Pancreas (tissue), 10 donors: ENCODE data around the gene MPP7. TPM values are rescaled to one million over a fixed set of nuclear protein-coding genes. Genes with fewer than 3 reads are reported as not detected.
A peak's percentile ranks its signal among the peaks of the same experiment; 100 is the strongest.
"Not testable (repeated sequence)": the region's sequence is repeated elsewhere in the genome, so short reads cannot be mapped to it uniquely, and the experiment has no call there.

Experiments used
- ATAC-seq, 4 donors: fragments of 200-7000 bp; cut with Tn5 transposase; one replicate each; pipeline versions ENCODE4 v1.8.0 to v1.9.1; 2020; ENCODE audit warnings: mild to moderate bottlenecking in 4 of 4, moderate library complexity in 4 of 4
- DNase-seq, 6 donors: peaks; one replicate each; pipeline ENCODE4 v3.0.0-alpha.2; 2020
- FAIRE-seq: peaks from 2 replicates; lab custom pipeline; 2012; peaks lifted over from hg19 to GRCh38; lab: Jason Lieb, UNC
- H3K27ac ChIP-seq, 4 donors: fragments of 200-600 bp; sonication (generic); 1 replicate in 3 of 4; 2 replicates in 1 of 4; pipeline versions ENCODE4 v1.5.0 to v1.8.0; 2020
- H3K27me3 ChIP-seq, 4 donors: fragments of 200-600 bp; one replicate each; pipeline ENCODE4 v1.8.0; 2021
- H3K36me3 ChIP-seq, 3 donors: fragments of 200-600 bp; sonication (generic) in 1 of 3; one replicate each; pipeline versions ENCODE4 v1.5.0 to v1.8.0; 2020 to 2021
- H3K4me1 ChIP-seq, 3 donors: fragments of 200-600 bp; one replicate each; pipeline ENCODE4 v1.8.0; 2021
- H3K4me3 ChIP-seq, 4 donors: fragments of 200-600 bp; sonication (generic) in 2 of 4; one replicate each; pipeline versions ENCODE4 v1.5.0 to v1.8.0; 2020 to 2021
- H3K9me3 ChIP-seq, 4 donors: fragments of 200-600 bp; one replicate each; pipeline ENCODE4 v1.8.0; 2021
- WGBS, 2 donors: extraction: QIAGEN DNeasy Blood & Tissue Kit; methylation state at CpG; one replicate each; pipeline ENCODE4 v1.1.7; 2013; 5-methylcytosine and 5-hydroxymethylcytosine counted together
- intact Hi-C, 3 donors: fragments of 100-400 bp; cut with DNase I; formaldehyde crosslinking; loops; one replicate each; pipeline versions ENCODE4 v1.11.1 to v1.14.2; 2022
- polyA plus RNA-seq, 2 donors: library from polyadenylated mRNA; stranded (reverse); fragments of 200-250 nt; gene quantifications; one replicate each; pipeline ENCODE4 v1.2.3, GENCODE V29; 2013
- total RNA-seq, 6 donors: library from RNA; stranded (reverse); fragmentation: NEBNext Ultra II Directional in 4 of 6; extraction: Animal tissue kit (Norgen Biotek cat#: 25700) in 4 of 6; gene quantifications; one replicate each; pipeline versions ENCODE4 v1.2.1 to v1.2.4, GENCODE V29; 2021 to 2023
- TF ChIP-seq, protein P1 (sequence below), 4 donors: fragments of 200-600 bp; sonication (generic) in 3 of 4; IDR thresholded peaks; one replicate each; pipeline versions ENCODE4 v1.5.0 to v1.8.0; 2021; ENCODE audit warnings: antibody characterized with exemption in 4 of 4
- donor health status: healthy with polysubstance abuse.
- donor health status: DM: no; HTN: no; CAD: no; lungs with moderate emphysema.
- donor health status: DM: no; HTN: no; CAD: no.
- donor health status: control.
- donor health status: control.
- donor health status: Bipolar disorder and iron deficiency.
- donor health status: DM: yes; HTN: yes; CAD: no.
- donor health status: DM: no; HTN: no; CAD: no.
- donor health status: DM: no; HTN: no; CAD: no.
- donor health status: DM: yes; HTN: yes; CAD: no.

MPP7 gene
- total RNA-seq (10 to 100 TPM; 13.3 to 21.6 (median 16.0) TPM), polyA plus RNA-seq (1 to 10 TPM; 2.8 to 5.0 TPM)

DNA sequence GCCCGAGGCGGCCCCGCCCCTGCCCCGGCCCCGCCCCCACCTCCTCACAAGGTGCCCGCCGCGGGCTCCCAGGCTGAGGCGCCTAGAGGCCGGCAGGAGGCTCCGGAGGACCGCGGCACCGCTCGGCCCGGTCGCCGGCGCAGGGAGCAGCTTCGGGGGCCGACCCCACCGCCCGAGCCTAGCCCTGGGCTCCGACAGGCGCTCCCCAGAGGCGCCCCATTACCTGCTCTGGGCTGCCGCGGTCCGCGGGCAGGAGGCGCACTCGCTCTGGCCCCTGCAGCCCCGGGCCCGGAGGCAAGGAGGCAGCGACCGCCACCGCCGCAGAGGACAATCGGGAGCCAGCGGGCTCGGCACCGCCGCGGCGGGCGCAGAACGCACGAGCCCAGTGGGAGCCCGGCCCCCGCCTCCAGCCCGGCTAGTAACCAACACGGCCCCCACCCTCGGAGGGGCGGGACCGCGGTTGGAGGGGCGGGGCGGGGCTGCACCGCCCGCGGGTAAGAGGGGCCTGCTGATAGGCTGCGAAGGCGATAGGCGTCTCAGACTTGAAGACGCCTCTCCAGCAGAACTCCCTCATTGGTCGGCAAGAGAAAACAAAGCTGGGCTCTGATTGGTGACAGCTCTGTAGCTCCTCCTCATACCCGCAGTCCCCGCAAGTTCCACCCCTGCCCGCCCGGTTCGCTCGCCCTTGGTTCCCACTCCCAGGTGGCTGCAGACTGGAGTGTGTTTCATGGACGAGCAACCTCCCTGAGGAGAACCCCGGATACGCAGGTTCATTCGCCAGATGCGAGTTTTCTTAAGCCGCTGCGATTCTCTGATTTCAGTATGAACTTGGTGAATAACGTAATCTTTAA, at the start of gene MPP7:
MPP7 (minus strand) TSS at position 427 of the 851 bp plus-strand sequence. CDS start 64,460 bp downstream, outside the sequence.
- Histone ChIP-seq H3K36me3 (no peaks in the 10 kb centered on the region), H3K4me1 (peaks cover 7 to 18% (median 15%) of the 10 kb centered on the region in 3 donors), H3K4me3 (peak within 1 kb of the TSS; percentile 55 to 73 (median 69)), H3K27ac (peak within 1 kb of the TSS; percentile 88 to 97 (median 91)), H3K9me3 (no peaks in the 10 kb centered on the region), H3K27me3 (no peaks in the 10 kb centered on the region)
- TF ChIP-seq, protein P1, sequence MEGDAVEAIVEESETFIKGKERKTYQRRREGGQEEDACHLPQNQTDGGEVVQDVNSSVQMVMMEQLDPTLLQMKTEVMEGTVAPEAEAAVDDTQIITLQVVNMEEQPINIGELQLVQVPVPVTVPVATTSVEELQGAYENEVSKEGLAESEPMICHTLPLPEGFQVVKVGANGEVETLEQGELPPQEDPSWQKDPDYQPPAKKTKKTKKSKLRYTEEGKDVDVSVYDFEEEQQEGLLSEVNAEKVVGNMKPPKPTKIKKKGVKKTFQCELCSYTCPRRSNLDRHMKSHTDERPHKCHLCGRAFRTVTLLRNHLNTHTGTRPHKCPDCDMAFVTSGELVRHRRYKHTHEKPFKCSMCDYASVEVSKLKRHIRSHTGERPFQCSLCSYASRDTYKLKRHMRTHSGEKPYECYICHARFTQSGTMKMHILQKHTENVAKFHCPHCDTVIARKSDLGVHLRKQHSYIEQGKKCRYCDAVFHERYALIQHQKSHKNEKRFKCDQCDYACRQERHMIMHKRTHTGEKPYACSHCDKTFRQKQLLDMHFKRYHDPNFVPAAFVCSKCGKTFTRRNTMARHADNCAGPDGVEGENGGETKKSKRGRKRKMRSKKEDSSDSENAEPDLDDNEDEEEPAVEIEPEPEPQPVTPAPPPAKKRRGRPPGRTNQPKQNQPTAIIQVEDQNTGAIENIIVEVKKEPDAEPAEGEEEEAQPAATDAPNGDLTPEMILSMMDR (IDR thresholded peaks at IDR 0.05): peak; percentile 6 to 31 (median 23)
- peak; percentile 96 to 98 (median 97) for DNase-seq
- intact Hi-C loops: loop anchor here in 1 of 3 donors (10.0 kb wide), 1 partner anchor 82 kb away; no protein-coding TSS in a partner anchor
- peak; percentile 91 to 96 (median 94) for ATAC-seq
- 0 to 1% methylated on average over 42 to 80 of the region's 80 CpGs for WGBS, 2 donors
- peak; percentile 95 for FAIRE-seq

DNA sequence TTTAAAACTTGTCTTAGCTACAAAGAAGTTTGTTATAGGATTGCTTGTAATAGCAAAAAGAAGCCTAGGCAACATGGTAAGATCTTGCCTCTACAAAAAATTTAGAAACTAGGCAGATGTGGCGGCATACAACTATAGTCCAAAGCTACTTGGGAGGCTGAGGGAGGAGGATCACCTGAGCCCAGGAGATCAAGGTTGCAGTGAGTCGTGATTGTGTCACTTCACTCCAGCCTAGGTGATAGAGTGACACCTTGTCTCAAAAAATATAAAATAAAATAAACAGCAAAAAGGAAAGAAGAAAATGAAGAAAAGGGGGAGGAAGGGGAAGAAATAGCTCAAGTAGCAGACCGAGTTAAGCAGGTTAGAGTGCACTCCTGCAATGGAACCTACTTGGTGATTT, 47.0 kb upstream of the MPP7 start:
- WGBS, 2 donors: 32 to 81% methylated on average over 3 of the region's 3 CpGs
- H3K4me3 ChIP-seq: no peak overlapping the region
- no peak for DNase-seq
- FAIRE-seq: no peak
- no peaks in the 10 kb centered on the region for H3K36me3 ChIP-seq
- no peak for ATAC-seq
- intact Hi-C loops: no loop called here
- H3K27me3 ChIP-seq: no peaks in the 10 kb centered on the region
- no peak overlapping the region for H3K27ac ChIP-seq
- H3K9me3 ChIP-seq: no peaks in the 10 kb centered on the region
- no peaks in the 10 kb centered on the region for H3K4me1 ChIP-seq
- TF ChIP-seq, protein P1 (IDR thresholded peaks at IDR 0.05): no peak

DNA sequence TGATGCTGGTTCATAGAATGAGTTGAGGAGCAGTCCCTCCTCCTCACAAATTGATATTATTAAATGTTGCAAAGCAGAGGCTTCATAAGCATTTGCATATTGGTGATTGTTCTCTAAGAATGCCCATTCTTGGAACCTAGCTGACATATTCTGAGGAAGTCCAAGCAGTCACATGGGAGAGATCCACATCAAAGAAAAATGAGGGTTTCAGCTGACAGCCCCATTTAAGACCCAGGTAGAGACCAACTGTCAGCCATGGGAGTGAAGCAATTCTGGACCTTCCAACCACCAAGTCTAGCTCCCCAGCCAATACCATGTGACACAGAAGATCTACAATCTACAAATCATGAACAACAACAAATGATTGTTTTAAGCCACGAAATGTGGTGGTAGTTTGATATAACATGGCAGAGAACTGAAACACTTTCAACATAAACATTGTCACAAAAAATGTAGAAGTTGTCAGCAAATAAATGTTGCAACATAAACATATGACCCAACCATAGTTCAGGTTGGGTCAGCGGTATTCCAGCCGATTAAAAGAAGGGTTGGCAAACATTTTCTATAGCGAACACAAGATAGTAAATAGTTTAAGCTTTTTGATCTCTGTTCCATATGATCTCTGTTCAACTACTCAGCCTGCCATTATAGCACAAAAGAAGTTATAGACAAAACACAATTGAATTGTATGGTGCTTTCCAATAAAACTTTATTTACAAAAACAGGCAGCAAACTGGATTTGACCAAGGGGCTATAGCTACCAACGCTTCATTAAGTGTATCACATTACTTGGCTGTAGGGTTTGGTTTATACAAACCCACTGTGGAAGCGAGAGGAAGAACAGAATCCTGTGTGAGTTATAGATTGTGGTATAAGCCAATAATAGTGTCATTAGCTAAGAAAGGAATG, 41.4 kb upstream of the MPP7 start:
- H3K27me3 ChIP-seq: no peaks in the 10 kb centered on the region
- ATAC-seq (no peak), DNase-seq (no peak), FAIRE-seq (no peak)
- no peak overlapping the region for H3K4me3 ChIP-seq
- WGBS, 2 donors: 79 to 81% methylated on average over 6 of the region's 6 CpGs
- intact Hi-C loops: no loop called here
- TF ChIP-seq, protein P1 (IDR thresholded peaks at IDR 0.05): no peak
- no peaks in the 10 kb centered on the region for H3K4me1 ChIP-seq
- H3K36me3 ChIP-seq: no peaks in the 10 kb centered on the region
- no peaks in the 10 kb centered on the region for H3K9me3 ChIP-seq
- H3K27ac ChIP-seq: no peak overlapping the region

DNA sequence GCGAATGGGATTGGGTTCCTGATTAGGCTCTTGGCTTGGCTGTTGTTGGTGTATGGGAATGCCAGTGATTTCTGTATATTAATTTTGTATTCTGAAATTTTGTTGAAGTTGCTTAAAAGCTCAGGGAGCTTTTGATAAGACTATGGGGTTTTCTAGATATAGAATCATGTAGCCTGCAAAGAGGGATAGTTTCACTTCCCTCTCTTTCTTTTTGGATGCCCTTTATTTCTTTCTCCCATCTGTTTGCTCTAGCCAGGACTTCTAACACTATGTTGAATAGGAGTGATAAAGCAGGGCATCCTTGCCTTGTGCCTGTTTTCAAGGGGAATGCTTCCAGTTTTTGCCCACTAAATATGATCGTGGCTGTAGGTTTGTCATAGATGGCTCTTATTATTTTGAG, 40.4 kb upstream of the MPP7 start:
- intact Hi-C loops: no loop called here
- Histone ChIP-seq H3K9me3 (no peaks in the 10 kb centered on the region), H3K36me3 (no peaks in the 10 kb centered on the region), H3K27me3 (no peaks in the 10 kb centered on the region), H3K4me1 (no peaks in the 10 kb centered on the region), H3K27ac (no peak overlapping the region), H3K4me3 (no peak overlapping the region)
- ATAC-seq (no peak), DNase-seq (no peak), FAIRE-seq (no peak)
- 91 to 97% methylated on average over 2 of the region's 2 CpGs for WGBS, 2 donors
- TF ChIP-seq, protein P1 (IDR thresholded peaks at IDR 0.05): no peak

DNA sequence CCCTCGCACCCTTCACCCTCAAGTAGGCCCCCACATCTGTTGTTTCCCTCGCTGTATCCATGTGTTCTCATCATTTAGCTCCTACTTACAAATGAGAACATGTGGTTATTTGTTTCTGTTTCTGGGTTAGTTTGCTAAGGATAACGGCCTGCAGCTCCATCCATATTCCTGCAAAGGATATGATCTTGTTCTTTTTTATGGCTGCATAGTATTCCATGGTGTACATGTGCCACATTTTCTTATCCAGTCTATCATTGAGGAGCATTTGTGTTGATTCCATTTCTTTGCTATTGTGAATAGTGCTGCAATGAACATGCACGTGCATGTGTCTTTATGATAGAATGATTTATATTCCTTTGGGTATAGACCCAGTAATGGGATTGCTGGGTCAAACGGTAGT, 38.8 kb upstream of the MPP7 start:
- ATAC-seq, H3K9me3 ChIP-seq, H3K4me3 ChIP-seq, H3K27me3 ChIP-seq, DNase-seq, H3K36me3 ChIP-seq, H3K27ac ChIP-seq, H3K4me1 ChIP-seq, FAIRE-seq, intact Hi-C loops: not testable (repeated sequence)
- WGBS, 2 donors: 91 to 94% methylated on average over 5 of the region's 5 CpGs
